K562 (cell line): ENCODE results near the gene PDE4A. TPM values are rescaled to one million over a fixed set of nuclear protein-coding genes. Genes with fewer than 3 reads are reported as not detected.

ENCODE experiments used
- ATF4 ChIP-seq: fragments of 450-650 bp; formaldehyde crosslinking; IDR thresholded peaks from 2 replicates; pipeline ENCODE4 v1.4.0; 2022; ENCODE audit warnings: mild to moderate bottlenecking, moderate library complexity
- CHD7 ChIP-seq: fragments of 200-600 bp; sonication (generic); IDR thresholded peaks from one replicate; pipeline ENCODE4 v1.6.1; 2012; ENCODE audit warnings: mild to moderate bottlenecking, low read depth, low read length, inconsistent platforms
- DPF2 ChIP-seq: fragments of 450-650 bp; IDR thresholded peaks from 2 replicates; pipeline ENCODE4 v1.6.1; 2016
- KAT7 ChIP-seq: sonication (generic); formaldehyde crosslinking; IDR thresholded peaks from 2 replicates; pipeline ENCODE4 v1.8.0; 2022; ENCODE audit warnings: missing genetic modification reagents, mild to moderate bottlenecking, borderline replicate concordance
- KDM5B ChIP-seq: fragments of 200-600 bp; sonication (generic); IDR thresholded peaks from 2 replicates; pipeline ENCODE4 v1.6.1; 2012; ENCODE audit warnings: low read depth, mild to moderate bottlenecking, moderate library complexity, low read length, control low read depth, inconsistent platforms; ENCODE audit not compliant: insufficient replicate concordance
- LCOR ChIP-seq: sonication (generic); formaldehyde crosslinking; IDR thresholded peaks from 2 replicates; pipeline ENCODE4 v1.8.0; 2022; ENCODE audit warnings: mild to moderate bottlenecking, missing genetic modification reagents
- MAZ ChIP-seq, 2 experiments: fragments of 450-650 bp in 1 of 2; sonication (generic) in 1 of 2; formaldehyde crosslinking; IDR thresholded peaks in 1 of 2; conservative IDR thresholded peaks in 1 of 2; 2 replicates each; pipeline versions ENCODE4 v1.4.0 to v1.5.0; 2020; ENCODE audit warnings: mild to moderate bottlenecking in 1 of 2, missing genetic modification reagents in 1 of 2
- MECOM ChIP-seq: fragments of 250-450 bp; sonication (Bioruptor Pico); IDR thresholded peaks from 2 replicates; pipeline ENCODE4 v1.8.0; 2022; ENCODE audit warnings: inconsistent platforms
- MYBL2 ChIP-seq, 2 experiments: fragments of 450-650 bp in 1 of 2; sonication (generic) in 1 of 2; formaldehyde crosslinking in 1 of 2; IDR thresholded peaks; 2 replicates each; pipeline versions ENCODE4 v1.6.1 to v1.8.1; 2017 to 2022; ENCODE audit warnings: borderline replicate concordance in 1 of 2, inconsistent platforms in 1 of 2, low read depth in 1 of 2, mild to moderate bottlenecking in 1 of 2, missing genetic modification reagents in 1 of 2, moderate library complexity in 1 of 2
- SRSF1 ChIP-seq: fragments of 200-400 bp; formaldehyde crosslinking; IDR thresholded peaks from 2 replicates; pipeline ENCODE4 v1.6.1; 2017; ENCODE audit warnings: mild to moderate bottlenecking, low read depth, low read length, moderate library complexity
- ZNF133 ChIP-seq: fragments of 250-450 bp; sonication (Bioruptor Pico); IDR thresholded peaks from 2 replicates; pipeline ENCODE4 v1.4.0; 2020; ENCODE audit warnings: mild to moderate bottlenecking
- ZNF197 ChIP-seq: fragments of 200-800 bp; sonication (Bioruptor generic); IDR thresholded peaks from 2 replicates; pipeline ENCODE4 v1.6.1; 2016; ENCODE audit warnings: low read depth, missing genetic modification characterization, missing compliant biosample characterization
- ZNF239 ChIP-seq: fragments of 250-450 bp; sonication (Bioruptor Pico); IDR thresholded peaks from 2 replicates; pipeline ENCODE4 v1.4.0; 2020; ENCODE audit warnings: mild to moderate bottlenecking
- ZNF408 ChIP-seq: fragments of 250-450 bp; sonication (Bioruptor Pico); IDR thresholded peaks from 2 replicates; pipeline ENCODE4 v1.4.0; 2020; ENCODE audit warnings: low read depth, mild to moderate bottlenecking, moderate library complexity
- ZNF778 ChIP-seq: fragments of 450-650 bp; formaldehyde crosslinking; IDR thresholded peaks from 2 replicates; pipeline ENCODE4 v1.4.0; 2020; ENCODE audit warnings: mild to moderate bottlenecking, moderate library complexity
- polyA plus RNA-seq, 8 experiments: library from polyadenylated mRNA; depleted of rRNA in 4 of 8; stranded (reverse) in 5 of 8; unstranded in 3 of 8; fragments of >200 nt; fragmentation: Nextera tagmentation in 2 of 8; fragmentation: Illumina TruSeq in 1 of 8; extraction: Ambion mirVana in 2 of 8; extraction: Trizol in 1 of 8; gene quantifications; 2 replicates each; pipeline versions ENCODE4 v1.2.1 to v1.2.3, GENCODE V29; 2011 to 2014; ENCODE audit warnings: inconsistent platforms in 1 of 8, missing spikeins in 1 of 8
- total RNA-seq, 7 experiments: library from RNA; depleted of rRNA in 6 of 7; stranded (reverse); fragments of >200 nt in 6 of 7; fragmentation: Illumina TruSeq in 2 of 7; extraction: Trizol in 2 of 7; gene quantifications; 2 replicates each; pipeline versions ENCODE4 v1.2.1 to v1.2.3, GENCODE V29; 2011 to 2021; ENCODE audit warnings: low replicate concordance in 1 of 7

The PDE4A gene
- total and polyA plus RNA-seq, 9 of the 15 experiments (the other 6 are each of a cell fraction or from before 2014, with no cell fraction given), result 0.66 to 26.9 (median 4.6) TPM

GRCh38 chr19:10419646-10420443, 493 bp upstream of the PDE4A start (continued):
- TF ChIP-seq CHD7 (no peak), ZNF133 (no peak), SRSF1 (no peak), KDM5B (no peak), KAT7 (CRISPR knock-in tag) (peak; percentile 56; the same call in 1 of the 2 replicates), ZNF778 (CRISPR knock-in tag) (no peak), LCOR (peak; percentile 69), DPF2 (peak; percentile 61; the same call in 1 of the 2 replicates), MECOM (CRISPR knock-in tag) (peak; percentile 57; the same call in 1 of the 2 replicates), MYBL2 (IDR thresholded peaks at IDR 0.05; ENCODE audit: low read depth) (no peak), MYBL2 (CRISPR knock-in tag; IDR thresholded peaks at IDR 0.05; ENCODE audit: borderline replicate concordance) (no peak), MAZ (CRISPR knock-in tag; conservative IDR thresholded peaks at IDR 0.05 in 1 of 2, IDR thresholded peaks at IDR 0.05 in 1 of 2) (peak in 1 of 2 experiments; percentile 66; a peak in 1 of 4 replicates), ZNF197 (CRISPR knock-in tag) (no peak), ZNF408 (no peak), ZNF239 (no peak), ATF4 (CRISPR knock-in tag) (no peak)
